Tibial nerve (tissue), 4 donors: Measurements from ENCODE around the gene UGT2A3. TPM values are rescaled to one million over a fixed set of nuclear protein-coding genes. Genes with fewer than 3 reads are reported as not detected.
A peak's percentile ranks its signal among the peaks of the same experiment; 100 is the strongest.

Experiments
- DNase-seq, 2 donors: peaks; one replicate each; pipeline ENCODE4 v3.0.0-alpha.2; 2019; ENCODE audit warnings: low spot score in 2 of 2
- H3K27ac ChIP-seq, 4 donors: fragments of 200-600 bp; sonication (generic) in 3 of 4; one replicate each; pipeline ENCODE4 v1.5.1; 2017 to 2019; ENCODE audit warnings: mild to moderate bottlenecking in 1 of 4
- H3K27me3 ChIP-seq, 2 donors: fragments of 200-600 bp; sonication (generic) in 1 of 2; one replicate each; pipeline versions ENCODE4 v1.5.1 to v1.6.0; 2017 to 2019
- H3K36me3 ChIP-seq, 3 donors: fragments of 200-600 bp; sonication (generic); one replicate each; pipeline ENCODE4 v1.5.1; 2018 to 2019
- H3K4me1 ChIP-seq, 4 donors: fragments of 200-600 bp; sonication (generic) in 3 of 4; one replicate each; pipeline ENCODE4 v1.5.1; 2017 to 2019
- H3K4me3 ChIP-seq, 4 donors: fragments of 200-600 bp; sonication (generic) in 3 of 4; one replicate each; pipeline ENCODE4 v1.5.1; 2017 to 2019; ENCODE audit warnings: mild to moderate bottlenecking in 1 of 4, moderate library complexity in 1 of 4
- H3K9me3 ChIP-seq, 4 donors: fragments of 200-600 bp; sonication (generic) in 3 of 4; one replicate each; pipeline ENCODE4 v1.5.1; 2017 to 2019
- CTCF ChIP-seq, 5 experiments: fragments of 200-600 bp in 3 of 5; fragments of 450-650 bp in 2 of 5; sonication (generic) in 3 of 5; IDR thresholded peaks; one replicate each; pipeline ENCODE4 v1.5.1; 2016 to 2019; ENCODE audit warnings: antibody characterized with exemption in 5 of 5, mild to moderate bottlenecking in 3 of 5, moderate library complexity in 2 of 5
- EP300 ChIP-seq, 2 donors: sonication (generic); formaldehyde crosslinking; IDR thresholded peaks; one replicate each; pipeline ENCODE4 v1.6.1; 2017; ENCODE audit warnings: antibody characterized with exemption in 2 of 2, mild to moderate bottlenecking in 1 of 2
- POLR2A ChIP-seq, 2 donors: fragments of 450-650 bp; IDR thresholded peaks; one replicate each; pipeline ENCODE4 v1.6.1; 2017; ENCODE audit warnings: antibody characterized with exemption in 2 of 2, mild to moderate bottlenecking in 2 of 2, moderate library complexity in 2 of 2
- WGBS, 2 donors: methylation state at CpG; one replicate each; pipeline ENCODE4 v1.1.5; 2018; 5-methylcytosine and 5-hydroxymethylcytosine counted together
- total RNA-seq, 4 donors: library from RNA; depleted of rRNA; stranded (reverse); fragments of >200 nt; gene quantifications; one replicate each; pipeline ENCODE4 v1.1.0, GENCODE V29; 2016

The UGT2A3 gene
- total RNA-seq: not detected

GRCh38 chr4:68951078-68951805 is at the start of gene UGT2A3:
TSS of gene UGT2A3 (minus strand) at chr4:68951804. CDS start at chr4:68951760, 44 bp downstream.
- Histone ChIP-seq H3K36me3 (no peaks in the 10 kb centered on the region), H3K9me3 (no peaks in the 10 kb centered on the region), H3K4me1 (no peaks in the 10 kb centered on the region), H3K27ac (peak within 1 kb of the TSS in 1 of 4 donors; percentile 52), H3K27me3 (no peaks in the 10 kb centered on the region), H3K4me3 (no peak within 1 kb of the TSS)
- WGBS, 2 donors: 70 to 80% methylated on average over 5 of the region's 5 CpGs
- no peak for TF ChIP-seq EP300 (IDR thresholded peaks at IDR 0.05)
- no peak for TF ChIP-seq POLR2A (IDR thresholded peaks at IDR 0.05)
- no peak for TF ChIP-seq CTCF (IDR thresholded peaks at IDR 0.05)
- DNase-seq: no peak

GRCh38 chr4:68997040-68997439 is 45.4 kb upstream of the UGT2A3 start:
- no peak for TF ChIP-seq POLR2A (IDR thresholded peaks at IDR 0.05)
- no peak for TF ChIP-seq CTCF (IDR thresholded peaks at IDR 0.05)
- no peak for TF ChIP-seq EP300 (IDR thresholded peaks at IDR 0.05)
- 83 to 84% methylated on average over 3 of the region's 3 CpGs for WGBS, 2 donors
- Histone ChIP-seq H3K36me3 (no peaks in the 10 kb centered on the region), H3K27me3 (no peaks in the 10 kb centered on the region), H3K27ac (no peak overlapping the region), H3K4me3 (no peak overlapping the region), H3K9me3 (no peaks in the 10 kb centered on the region), H3K4me1 (no peaks in the 10 kb centered on the region)
- DNase-seq: no peak

GRCh38 chr4:68995292-68995691 is 43.7 kb upstream of the UGT2A3 start:
- no peak for TF ChIP-seq EP300 (IDR thresholded peaks at IDR 0.05)
- TF ChIP-seq CTCF (IDR thresholded peaks at IDR 0.05): no peak
- TF ChIP-seq POLR2A (IDR thresholded peaks at IDR 0.05): no peak
- WGBS, 2 donors: 78 to 95% methylated on average over 2 of the region's 2 CpGs
- no peak for DNase-seq
- no peaks in the 10 kb centered on the region for H3K36me3 ChIP-seq
- H3K27ac ChIP-seq: no peak overlapping the region
- H3K9me3 ChIP-seq: no peaks in the 10 kb centered on the region
- no peaks in the 10 kb centered on the region for H3K27me3 ChIP-seq
- no peak overlapping the region for H3K4me3 ChIP-seq
- H3K4me1 ChIP-seq: no peaks in the 10 kb centered on the region

- H3K27me3 ChIP-seq: no peaks in the 10 kb centered on the region
- TF ChIP-seq CTCF (IDR thresholded peaks at IDR 0.05) (no peak), EP300 (IDR thresholded peaks at IDR 0.05) (no peak)
- H3K36me3 ChIP-seq: no peaks in the 10 kb centered on the region
- no peak for DNase-seq
- no peaks in the 10 kb centered on the region for H3K9me3 ChIP-seq
- WGBS, 2 donors: 66 to 69% methylated on average over 2 of the region's 2 CpGs
- no peak overlapping the region for H3K4me3 ChIP-seq
- H3K27ac ChIP-seq: no peak overlapping the region
- no peaks in the 10 kb centered on the region for H3K4me1 ChIP-seq
Observed at GRCh38 chr4:68987007-68987406, 35.4 kb upstream of the UGT2A3 start.

- TF ChIP-seq POLR2A (IDR thresholded peaks at IDR 0.05) (no peak), CTCF (IDR thresholded peaks at IDR 0.05) (no peak)
- no peak for DNase-seq
- no peaks in the 10 kb centered on the region for H3K9me3 ChIP-seq
- 76 to 92% methylated on average over 1 of the region's 1 CpG for WGBS, 2 donors
- H3K4me3 ChIP-seq: no peak overlapping the region
- H3K4me1 ChIP-seq: no peaks in the 10 kb centered on the region
- no peaks in the 10 kb centered on the region for H3K36me3 ChIP-seq
- no peak overlapping the region for H3K27ac ChIP-seq
- no peaks in the 10 kb centered on the region for H3K27me3 ChIP-seq
Observed at GRCh38 chr4:68985442-68985841, 33.8 kb upstream of the UGT2A3 start.
